ENCODE results near the gene C3orf20.

The C3orf20 gene

GRCh38 chr3:14821151-14821550 lies 146.2 kb downstream of the C3orf20 start:
- no peak for DNase-seq

DNA sequence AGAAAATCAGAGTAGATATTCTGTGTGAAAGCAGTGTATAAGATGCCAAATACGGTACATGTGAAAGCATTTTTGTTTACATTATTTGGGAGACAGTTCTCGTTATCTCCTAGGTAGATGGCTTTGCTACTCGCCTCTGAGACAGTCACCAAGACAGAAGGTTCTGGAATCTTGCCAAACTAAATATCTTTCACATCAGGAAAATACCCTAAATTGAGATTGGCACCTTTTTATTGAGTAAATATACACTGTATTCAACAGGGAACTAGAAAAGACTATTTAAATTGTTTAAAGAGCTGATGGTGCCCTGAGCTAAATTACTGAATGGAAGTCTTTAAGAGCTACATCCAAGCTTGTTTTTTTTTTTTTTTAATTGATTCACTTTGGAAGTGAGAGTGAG lies 147.2 kb downstream of the C3orf20 start:
- DNase-seq: no peak

Measured in CD4-positive, alpha-beta T cell treated with Interferon gamma for 1 hour (primary cell).